Activated CD8-positive, alpha-beta memory T cell treated with anti-CD3 and anti-CD28 coated beads for 48 hours (primary cell): ENCODE results near the gene FAM13A.

Source experiments
- DNase-seq, 3 experiments: peaks; one replicate each; pipeline ENCODE4 v3.0.0-alpha.2; 2020; ENCODE audit warnings: low read depth in 2 of 3, low spot score in 2 of 3

The FAM13A gene

DNA sequence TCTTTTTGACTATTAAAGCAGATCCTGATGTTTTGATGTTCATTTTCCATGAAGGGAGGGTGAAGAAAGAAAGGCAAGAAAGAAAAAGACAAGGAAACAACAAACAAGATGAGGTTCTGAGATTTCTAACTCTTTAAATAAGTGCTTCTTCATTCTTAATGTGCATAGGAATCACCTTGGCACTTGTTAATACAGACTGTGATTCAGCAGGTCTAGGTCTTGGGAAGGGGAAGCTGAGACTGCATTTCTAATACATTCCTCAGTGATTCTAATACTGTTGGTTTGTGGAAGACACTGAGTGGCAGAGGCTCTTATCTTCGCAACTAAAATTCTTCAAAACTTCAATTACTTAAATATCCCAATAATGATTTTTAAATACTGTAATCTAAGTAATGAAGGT is 264.2 kb downstream of the FAM13A start:
- DNase-seq = no peak

DNA sequence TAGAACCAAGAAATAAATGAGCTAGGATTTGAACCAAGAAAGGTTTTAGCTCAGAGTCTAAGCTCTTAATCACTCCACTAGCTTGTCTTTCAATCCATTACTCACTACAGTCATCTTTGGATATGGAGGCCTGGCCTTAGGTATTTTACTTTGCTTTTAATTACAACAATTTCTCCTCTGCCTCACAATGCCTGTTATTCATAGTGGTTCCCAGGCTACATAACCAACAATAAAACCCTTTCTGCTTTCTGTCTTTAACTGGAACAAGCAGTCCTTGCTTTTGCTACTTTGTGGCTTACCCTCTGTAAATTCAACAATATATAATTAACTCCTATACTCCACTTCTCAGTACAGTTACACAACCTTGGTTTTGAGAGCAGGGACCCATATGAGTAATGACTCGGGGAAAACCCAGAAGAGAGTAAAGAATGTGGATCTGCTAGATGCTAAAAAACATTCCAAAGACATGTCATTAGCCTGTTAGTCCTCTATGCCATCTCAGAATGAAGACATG is 264.7 kb downstream of the FAM13A start:
- no peak for DNase-seq

DNA sequence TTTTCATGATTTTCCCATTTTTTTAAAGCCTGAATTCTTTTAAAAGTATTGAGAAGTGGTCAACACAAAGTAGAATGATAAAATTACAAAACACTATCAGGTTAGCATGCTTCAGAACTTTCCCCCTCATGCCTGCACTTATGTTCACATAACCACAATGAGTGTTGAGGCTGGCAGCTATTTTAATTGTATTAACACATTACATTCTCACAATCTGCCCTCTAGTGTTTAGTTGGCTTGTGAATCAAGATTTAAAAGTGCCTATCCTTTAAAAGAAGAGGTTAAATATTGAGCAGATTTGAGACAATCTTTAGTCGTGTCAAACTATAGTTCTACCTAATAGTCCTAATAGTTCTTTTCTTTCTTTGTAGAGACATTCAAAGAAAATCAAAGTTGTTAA is 265.7 kb downstream of the FAM13A start:
- DNase-seq = no peak

DNA sequence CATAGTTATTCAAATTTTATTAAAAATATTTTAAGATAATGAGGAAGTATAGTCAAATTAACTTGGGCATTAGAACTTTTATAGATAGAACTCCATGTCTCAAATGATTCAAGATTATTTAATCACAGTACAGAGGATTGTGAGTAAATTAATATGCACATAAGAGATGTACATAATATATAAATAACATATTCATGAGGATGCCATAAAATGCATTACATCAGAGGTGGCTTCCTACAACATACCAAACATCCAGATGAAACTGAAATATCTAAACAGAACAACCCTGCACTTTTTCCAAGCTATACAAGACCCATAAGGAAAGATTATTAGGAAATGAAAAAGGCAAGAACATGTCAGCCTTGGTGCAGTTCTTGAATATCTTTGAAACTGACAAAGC is 268.1 kb downstream of the FAM13A start:
- DNase-seq = no peak

DNA sequence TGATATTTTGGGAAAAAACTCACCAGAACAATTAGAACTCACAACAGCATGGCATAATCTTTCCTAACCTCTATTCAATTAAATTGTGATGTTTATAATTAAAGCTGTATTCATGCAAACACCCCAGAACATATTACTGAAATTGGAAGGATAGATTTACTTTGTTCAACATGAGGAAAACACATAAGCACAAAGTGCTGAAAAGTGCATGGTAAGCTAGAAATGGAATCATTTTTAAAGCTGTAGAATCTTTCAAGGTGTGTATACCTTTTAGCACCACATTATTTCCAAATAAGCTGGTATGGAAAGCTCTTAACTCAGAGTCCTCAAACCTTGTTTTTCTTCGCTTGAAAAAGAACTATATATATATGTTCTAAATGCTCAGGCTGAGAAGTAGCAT is 268.6 kb downstream of the FAM13A start:
- DNase-seq = no peak

DNA sequence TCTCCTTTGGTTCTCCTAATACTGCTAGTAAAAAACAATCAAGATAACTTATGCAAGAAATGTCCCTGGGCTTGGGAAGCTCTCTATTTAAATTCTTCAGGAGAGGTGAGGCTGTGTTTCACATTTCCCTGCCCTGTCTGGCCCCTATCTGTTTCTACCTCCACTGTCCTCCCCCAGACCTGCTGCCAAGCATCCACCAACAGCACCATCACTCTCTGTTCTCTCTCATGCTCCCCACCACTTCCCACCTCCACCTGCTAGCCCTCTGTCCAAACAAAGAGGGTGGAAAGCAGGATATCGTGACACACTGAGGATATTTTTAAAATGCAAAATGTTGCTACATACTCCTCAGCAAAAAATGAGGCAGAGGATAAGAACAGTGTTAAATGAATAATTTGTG is 271.0 kb downstream of the FAM13A start:
- DNase-seq = no peak

DNA sequence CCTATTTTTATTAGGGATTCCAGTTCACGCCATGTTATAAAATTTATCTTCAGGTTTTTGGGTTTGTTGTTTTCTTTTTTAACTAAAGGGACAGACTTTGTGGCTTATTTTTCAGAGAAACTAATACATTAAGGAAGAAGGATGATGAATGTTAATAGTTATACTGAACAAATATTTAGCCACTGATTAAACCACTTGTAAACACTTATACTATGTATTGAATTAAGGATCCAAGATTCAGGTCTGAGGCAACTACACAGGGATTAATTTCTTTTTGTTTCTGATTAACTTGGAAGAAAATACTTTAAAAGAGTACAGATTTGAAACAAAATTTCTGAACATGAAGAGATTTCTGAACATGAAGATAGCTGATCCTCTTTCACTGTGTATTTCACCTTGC is 276.6 kb downstream of the FAM13A start:
- DNase-seq = no peak

DNA sequence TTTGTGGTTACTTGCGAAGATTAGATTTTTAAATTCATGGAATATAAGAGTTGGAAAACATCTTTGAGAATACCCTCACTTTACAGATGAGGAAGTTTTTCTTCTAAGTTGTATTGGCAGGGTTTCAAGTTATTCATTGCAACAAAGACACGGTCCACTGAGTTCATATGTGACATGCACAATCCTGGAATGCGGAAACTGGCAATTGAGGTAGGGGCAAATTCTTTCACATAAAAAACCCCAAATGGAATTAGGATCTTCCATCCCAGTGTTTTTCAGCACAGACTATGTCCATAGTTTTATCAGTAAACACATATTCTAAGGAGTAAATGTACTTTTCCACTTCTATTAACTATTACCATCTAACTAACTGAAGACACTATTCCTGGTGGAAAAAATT is 277.6 kb downstream of the FAM13A start:
- DNase-seq = no peak

DNA sequence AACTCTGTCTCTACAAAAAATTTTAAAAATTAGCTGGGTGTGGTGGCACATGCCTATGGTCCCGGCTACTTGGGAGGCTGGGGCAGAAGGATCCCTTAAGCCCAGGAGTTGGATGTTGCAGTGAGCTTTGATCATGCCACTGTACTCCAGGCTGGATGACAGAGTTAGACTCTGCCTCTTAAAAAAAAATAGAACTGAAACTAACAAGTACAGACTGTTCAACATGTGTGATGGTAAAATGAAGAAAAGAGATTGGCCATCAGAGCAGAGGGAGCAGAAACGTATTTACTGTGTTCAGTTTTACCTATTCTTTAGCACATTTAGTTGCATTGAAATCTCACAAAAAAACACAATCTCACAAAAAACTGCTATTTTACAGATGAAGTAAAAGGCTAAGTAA is 281.5 kb downstream of the FAM13A start:
- DNase-seq = no peak

DNA sequence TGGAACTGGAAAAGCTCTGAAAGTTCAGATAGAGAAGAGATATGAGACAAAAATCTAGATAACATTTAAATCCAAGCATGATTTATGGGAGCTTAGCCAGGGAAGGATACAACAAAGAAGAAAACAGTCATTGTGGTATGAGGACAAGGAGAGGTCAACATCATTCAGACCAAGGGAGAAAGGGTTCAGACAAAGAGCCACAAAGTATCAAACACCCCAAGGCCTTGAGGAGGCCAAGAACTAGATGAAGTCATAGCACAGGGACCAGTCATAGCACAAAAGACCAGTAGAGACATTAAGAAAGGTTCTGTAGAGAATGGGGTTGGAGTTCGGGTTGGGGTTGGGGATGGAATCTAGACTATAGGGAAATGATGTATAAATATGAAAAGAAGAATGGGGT is 282.0 kb downstream of the FAM13A start:
- no peak for DNase-seq

DNA sequence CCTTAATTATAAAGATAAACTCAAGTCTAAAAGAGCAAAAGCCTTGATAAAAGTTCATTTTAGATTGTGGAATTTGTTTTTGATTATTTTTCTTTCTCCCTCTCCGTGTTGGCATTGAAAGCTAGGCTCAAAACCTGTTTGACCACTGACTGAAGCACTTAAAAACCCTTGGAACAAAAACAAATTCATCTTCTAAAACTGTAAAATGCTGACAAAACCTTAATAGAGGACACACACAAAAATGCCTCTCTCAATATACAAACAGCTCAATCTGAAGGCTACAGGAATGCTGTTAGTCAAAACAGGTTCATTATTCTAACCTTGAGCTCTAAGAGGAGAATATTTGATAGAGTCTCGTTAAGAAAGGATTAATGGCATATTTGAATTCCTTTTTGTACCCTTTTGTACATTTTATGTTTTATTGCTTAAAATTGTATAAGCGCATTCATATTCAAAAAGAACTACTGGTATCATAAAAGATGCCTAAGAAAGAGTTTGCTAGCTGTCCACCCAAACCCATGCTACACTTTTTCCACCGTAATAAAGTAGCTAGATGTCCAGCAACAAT is 285.0 kb downstream of the FAM13A start:
- DNase-seq = no peak

DNA sequence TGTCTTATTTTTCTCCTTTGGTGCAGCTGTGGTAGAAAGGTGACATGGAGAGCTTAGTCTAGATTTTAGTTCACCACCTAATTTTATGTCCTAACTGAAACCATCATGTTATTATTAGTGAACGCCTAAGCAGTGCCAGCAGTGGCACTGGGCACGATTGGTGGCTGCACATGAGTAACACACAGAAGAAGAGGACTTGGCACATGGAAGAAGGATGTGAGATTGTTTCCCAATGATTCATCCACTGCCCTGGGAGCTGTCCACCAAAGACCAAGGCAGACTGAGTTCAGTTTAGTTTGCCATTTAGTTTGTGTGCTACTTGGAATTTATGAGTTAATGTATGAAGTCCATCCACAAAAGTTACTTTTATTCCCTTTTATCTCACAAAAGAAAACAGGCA is 291.3 kb downstream of the FAM13A start:
- no peak for DNase-seq

DNA sequence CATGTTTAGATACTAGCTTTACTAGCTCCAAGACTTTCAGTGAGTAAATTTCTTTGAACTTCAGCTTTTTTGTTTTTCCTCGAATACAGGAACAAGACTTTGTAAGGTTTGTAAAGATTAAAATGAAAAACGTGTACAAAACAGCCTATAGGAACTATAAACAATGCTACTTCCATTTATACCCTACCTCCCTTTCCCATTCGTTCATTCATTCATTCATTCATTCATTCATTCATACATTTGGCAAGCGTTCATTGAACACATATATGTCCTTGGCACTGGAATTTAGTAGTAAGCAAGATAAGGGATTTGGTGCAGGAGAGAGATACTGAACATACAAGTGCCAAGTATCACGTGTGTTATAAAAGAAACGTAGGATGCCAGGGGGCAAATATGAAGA is 293.9 kb downstream of the FAM13A start:
- no peak for DNase-seq

DNA sequence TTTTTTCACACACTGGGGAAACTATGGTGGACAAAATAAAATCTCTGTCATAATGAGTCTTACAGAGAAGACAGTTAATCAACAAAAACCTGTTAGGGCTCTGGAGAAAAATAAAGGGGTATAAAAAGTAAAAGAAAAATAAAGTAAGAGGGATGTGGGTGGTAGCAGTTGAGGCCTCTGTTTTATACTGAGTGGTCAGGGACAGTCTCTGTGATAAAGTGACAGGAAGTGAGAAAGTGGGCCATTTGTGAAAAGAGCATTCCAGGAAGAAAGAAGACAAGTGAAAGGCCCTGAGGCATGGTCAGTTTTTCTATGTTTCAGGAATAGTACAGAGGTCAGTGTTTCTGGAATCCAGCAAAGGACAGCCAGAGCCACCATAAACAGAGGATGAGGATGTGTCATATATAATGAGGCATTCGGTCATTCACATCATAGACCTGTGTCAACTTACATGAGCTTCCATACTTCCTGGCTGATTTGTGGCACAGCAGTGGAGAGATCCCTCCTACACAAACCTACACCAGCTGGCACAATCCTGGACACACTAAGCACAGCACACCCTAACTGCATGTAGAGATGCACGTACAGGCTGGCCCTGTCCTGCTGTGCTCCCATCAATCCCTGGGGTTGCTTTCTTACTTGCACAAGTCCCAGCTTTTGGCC is 295.0 kb downstream of the FAM13A start:
- no peak for DNase-seq

DNA sequence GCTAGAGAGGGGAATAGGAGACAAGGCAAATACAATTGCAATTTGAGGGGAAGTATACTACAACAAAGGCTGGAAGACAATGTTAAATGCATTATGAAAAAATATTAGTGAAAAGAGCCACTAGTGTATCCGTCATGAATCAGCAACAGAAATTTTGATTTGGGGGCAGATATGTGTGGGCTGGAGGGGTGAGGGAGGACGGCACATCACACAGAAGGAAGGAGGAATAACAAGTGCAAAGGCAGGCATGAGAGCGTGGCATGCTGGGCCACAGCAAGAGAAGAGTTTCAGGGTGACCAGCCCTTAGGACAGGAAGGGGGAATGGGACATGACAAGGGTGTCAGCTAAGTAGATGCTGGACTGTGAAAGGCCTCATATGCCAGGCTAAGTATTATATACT is 295.6 kb downstream of the FAM13A start:
- DNase-seq = no peak

DNA sequence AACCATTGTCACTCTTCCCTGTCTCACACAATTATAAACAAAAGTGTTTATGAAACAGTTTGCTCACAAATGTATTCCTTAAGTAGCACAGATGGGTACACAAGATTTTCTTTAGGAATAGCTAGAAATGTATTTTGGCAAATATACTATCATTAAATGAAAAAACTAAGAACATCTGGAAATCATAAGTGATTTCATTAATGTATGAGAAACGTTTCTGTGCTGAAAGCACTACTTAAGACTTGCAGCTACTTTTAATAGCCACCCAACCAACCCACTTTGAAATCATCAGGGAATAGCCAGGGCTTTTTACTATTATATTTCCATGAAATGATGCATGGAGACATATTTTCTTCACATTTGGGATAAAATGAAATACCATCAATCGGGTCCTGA is 297.1 kb downstream of the FAM13A start:
- no peak for DNase-seq

DNA sequence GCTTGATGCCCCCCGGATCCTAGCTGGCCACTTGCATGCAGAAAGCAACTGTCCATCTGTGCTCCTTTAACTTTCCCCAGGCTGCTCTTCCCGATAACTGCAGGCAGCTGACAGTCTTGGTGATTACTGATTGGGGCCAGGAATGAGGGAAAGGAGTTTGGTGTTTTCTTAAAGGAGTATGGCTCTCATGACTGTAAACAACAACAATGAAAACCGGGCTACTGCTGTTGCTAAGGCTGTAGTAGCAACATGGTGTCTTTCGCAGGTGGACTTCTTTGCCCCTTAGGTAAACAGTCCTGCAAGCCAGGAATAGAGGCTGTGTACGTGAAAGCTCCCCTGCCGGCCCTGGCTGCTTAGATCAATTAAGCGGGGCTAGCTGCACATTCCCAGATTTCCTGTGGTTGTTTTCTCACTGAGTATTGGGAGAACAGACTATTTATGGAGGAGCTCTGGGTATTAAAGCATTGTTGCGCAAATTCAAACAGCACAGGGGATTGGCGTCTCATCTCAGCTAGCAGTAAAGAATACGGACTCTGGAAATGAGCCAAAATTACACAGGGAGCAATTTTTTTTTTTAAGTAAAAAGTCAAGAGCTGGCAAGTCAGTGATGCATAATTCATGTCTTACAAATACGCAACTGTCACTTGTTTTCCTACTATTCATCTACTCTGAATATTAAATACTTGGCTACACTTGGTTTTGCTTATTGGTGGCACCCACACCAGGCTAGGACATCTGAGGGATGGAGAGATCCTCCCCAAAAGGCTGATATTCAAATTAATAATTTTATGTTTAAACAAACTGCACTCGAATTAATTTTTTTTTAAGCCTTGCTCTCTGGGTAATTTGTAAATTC is 297.7 kb downstream of the FAM13A start:
- no peak for DNase-seq

DNA sequence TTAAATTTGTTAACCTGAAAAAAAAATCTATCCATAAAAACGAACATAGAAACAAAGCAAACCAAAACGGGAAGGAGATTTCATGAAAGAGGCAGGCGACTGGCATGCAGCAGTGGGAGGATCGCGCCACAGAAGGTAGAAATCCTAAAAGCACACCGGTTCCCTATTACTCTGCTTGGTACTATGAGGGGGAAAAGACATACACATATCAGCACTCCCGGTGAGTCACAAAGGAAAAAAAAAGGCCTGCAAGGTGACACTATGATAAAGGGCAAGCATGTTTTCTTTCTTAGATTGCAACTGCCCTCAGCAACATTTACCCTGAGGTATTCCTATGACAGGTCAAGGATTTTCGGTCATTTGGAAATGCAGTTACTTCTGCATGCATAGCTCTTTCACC is 298.7 kb downstream of the FAM13A start:
- no peak for DNase-seq

DNA sequence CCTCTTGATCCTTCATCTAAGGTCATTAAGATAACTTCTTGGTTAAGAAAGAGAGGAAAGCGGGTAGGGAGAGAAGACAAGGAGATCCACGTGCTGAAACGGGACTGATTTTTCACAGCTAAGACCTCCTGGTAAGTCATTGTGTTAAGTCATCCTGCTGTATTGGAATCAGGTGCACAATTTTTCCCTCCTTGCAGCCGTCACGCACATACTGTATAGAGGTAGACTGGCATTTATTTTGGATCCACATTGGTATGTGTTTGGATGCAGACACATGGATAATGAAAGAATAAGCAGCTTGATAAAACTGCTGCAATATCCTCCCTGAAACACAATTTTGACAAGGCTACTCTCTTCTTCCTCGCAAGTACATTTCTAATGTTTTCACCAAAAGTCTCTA is 299.2 kb downstream of the FAM13A start:
- DNase-seq = no peak

DNA sequence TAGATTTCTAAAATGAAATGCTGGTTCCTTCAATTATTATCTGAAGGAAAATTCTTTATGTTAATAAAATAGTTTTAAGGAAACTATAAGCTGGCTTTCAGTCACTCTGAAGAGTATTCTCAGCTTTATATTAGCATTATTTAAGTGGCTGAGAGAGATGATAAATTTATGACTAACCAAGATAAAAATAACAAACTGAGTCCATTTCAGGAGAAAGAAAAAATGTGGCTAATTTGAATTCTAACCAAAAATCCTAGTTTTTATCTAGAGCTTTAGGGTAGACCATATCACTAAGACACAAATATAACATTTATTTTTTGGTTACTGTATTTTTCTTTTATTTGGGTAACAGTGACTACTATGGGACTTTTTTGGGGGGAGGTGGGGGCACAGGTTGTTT is 299.9 kb downstream of the FAM13A start:
- DNase-seq = no peak

DNA sequence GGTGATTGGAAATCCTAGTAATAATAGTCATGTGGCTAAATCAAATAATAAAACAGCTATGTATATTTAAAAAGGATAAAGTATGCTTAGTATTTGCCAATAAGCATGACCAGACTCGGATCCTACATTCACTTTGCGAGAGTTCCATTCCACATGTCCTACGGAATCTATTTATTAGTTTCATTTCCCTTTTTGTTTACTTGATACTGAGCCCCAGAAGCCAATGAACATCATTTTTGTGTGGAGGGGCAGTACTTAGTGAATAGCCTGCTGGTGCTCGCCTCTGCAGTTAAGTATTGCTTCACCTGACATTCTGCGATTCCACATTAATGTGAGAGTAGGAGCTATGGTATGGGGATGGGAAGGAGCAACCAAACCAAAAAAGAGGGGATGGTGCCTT is 300.8 kb downstream of the FAM13A start:
- DNase-seq = no peak

DNA sequence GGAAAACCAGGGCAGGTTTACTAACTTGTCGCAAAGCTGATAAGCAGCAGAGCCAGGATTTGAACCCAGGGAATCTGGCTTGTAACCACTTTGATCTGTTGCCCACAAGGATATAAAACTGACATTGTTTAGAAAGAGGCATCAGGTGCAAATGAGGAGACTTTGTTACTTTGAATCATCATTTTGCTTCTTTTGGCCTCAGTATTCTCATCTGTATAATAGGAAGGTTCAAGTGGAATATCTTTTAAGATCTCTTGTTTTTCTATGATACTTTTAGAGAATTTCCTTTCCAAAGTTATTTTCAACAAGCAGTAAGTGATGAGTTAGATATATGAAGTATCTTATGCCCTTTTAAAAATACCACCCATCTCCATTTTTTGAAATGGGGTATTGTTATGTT is 301.5 kb downstream of the FAM13A start:
- DNase-seq = no peak
